Neural cell (in vitro differentiated cells): Measurements from ENCODE around the gene LY6G6D. TPM values are rescaled to one million over a fixed set of nuclear protein-coding genes. Genes with fewer than 3 reads are reported as not detected.

ENCODE experiments used
- H2AFZ ChIP-seq: fragments of 200-600, 300-800 bp; sonication (generic), shearing (Covaris generic); 2 replicates; pipeline ENCODE4 v1.6.0; 2014; ENCODE audit warnings: low read depth, mild to moderate bottlenecking, antibody characterized with exemption, low read length, moderate library complexity
- H3F3A ChIP-seq: fragments of 200-600 bp; shearing (Covaris generic); 2 replicates; pipeline ENCODE4 v1.6.1; 2016; ENCODE audit warnings: mild to moderate bottlenecking, moderate library complexity, mixed read lengths, antibody characterized with exemption, low read length; ENCODE audit not compliant: insufficient read depth, poor library complexity, severe bottlenecking
- H3K27ac ChIP-seq: fragments of 200-600, 300-800 bp; sonication (generic), shearing (Covaris generic); 2 replicates; pipeline ENCODE4 v1.5.1; 2014; ENCODE audit warnings: mild to moderate bottlenecking, low read length, moderate library complexity
- H3K27me3 ChIP-seq: fragments of 300-800, 200-600 bp; sonication (generic), shearing (Covaris generic); 2 replicates; pipeline ENCODE4 v1.6.0; 2014; ENCODE audit warnings: mild to moderate bottlenecking, low read depth, low read length, moderate library complexity; ENCODE audit not compliant: insufficient read depth
- H3K36me3 ChIP-seq: fragments of 300-800, 200-600 bp; sonication (generic), shearing (Covaris generic); 2 replicates; pipeline ENCODE4 v1.5.1; 2014; ENCODE audit warnings: mild to moderate bottlenecking, antibody characterized with exemption, low read length, moderate library complexity; ENCODE audit not compliant: insufficient read depth
- H3K4me2 ChIP-seq: fragments of 300-800, 200-600 bp; sonication (generic), shearing (Covaris generic); 2 replicates; pipeline ENCODE4 v1.6.0; 2014; ENCODE audit warnings: mild to moderate bottlenecking, low read length
- H3K4me3 ChIP-seq: fragments of 300-800, 200-600 bp; sonication (generic), shearing (Covaris generic); 2 replicates; pipeline ENCODE4 v1.5.1; 2014; ENCODE audit warnings: mild to moderate bottlenecking, low read length, moderate library complexity
- H3K79me2 ChIP-seq: fragments of 200-600 bp; shearing (Covaris generic); replicated peaks from 2 replicates; pipeline ENCODE4 v1.6.0; 2014; ENCODE audit warnings: mild to moderate bottlenecking, low read length, moderate library complexity; ENCODE audit not compliant: insufficient read depth
- H3K9ac ChIP-seq: fragments of 300-800, 200-600 bp; sonication (generic), shearing (Covaris generic); 2 replicates; pipeline ENCODE4 v1.6.1; 2016; ENCODE audit warnings: mild to moderate bottlenecking, low read length, mixed read lengths
- H3K9me2 ChIP-seq: fragments of 200-600 bp; shearing (Covaris generic); 2 replicates; pipeline ENCODE4 v1.6.1; 2016; ENCODE audit warnings: mild to moderate bottlenecking, low read length, mixed read lengths; ENCODE audit not compliant: insufficient read depth
- H3K9me3 ChIP-seq: fragments of 200-600, 300-800 bp; sonication (generic), shearing (Covaris generic); 2 replicates; pipeline ENCODE4 v1.6.1; 2016; ENCODE audit warnings: mild to moderate bottlenecking, mixed run types, low read length, moderate library complexity, mixed read lengths
- H4K20me1 ChIP-seq: fragments of 200-600 bp; shearing (Covaris generic); 2 replicates; pipeline ENCODE4 v1.6.1; 2016; ENCODE audit warnings: mild to moderate bottlenecking, mixed run types; ENCODE audit not compliant: insufficient read depth
- CTCF ChIP-seq: fragments of 450-650 bp; IDR thresholded peaks from 2 replicates; pipeline ENCODE4 v1.5.1; 2014; ENCODE audit warnings: antibody characterized with exemption, mild to moderate bottlenecking, moderate library complexity; ENCODE audit not compliant: poor library complexity, severe bottlenecking
- EP300 ChIP-seq: fragments of 450-650 bp; conservative IDR thresholded peaks from 2 replicates; pipeline ENCODE4 v1.6.1; 2014; ENCODE audit warnings: antibody characterized with exemption, mild to moderate bottlenecking, moderate library complexity; ENCODE audit not compliant: poor library complexity, severe bottlenecking
- EZH2 ChIP-seq: fragments of 200-600, 300-800 bp; shearing (Covaris generic), sonication (generic); IDR thresholded peaks from 2 replicates; pipeline ENCODE4 v1.6.1; 2014; ENCODE audit warnings: antibody characterized with exemption, low read length, borderline replicate concordance, mild to moderate bottlenecking; ENCODE audit not compliant: insufficient read depth, poor library complexity, severe bottlenecking
- MXI1 ChIP-seq: fragments of 450-650 bp; conservative IDR thresholded peaks from 2 replicates; pipeline ENCODE4 v1.6.1; 2014; ENCODE audit warnings: antibody characterized with exemption, mild to moderate bottlenecking; ENCODE audit not compliant: poor library complexity, severe bottlenecking
- POLR2AphosphoS5 ChIP-seq: IDR thresholded peaks from 2 replicates; pipeline ENCODE4 v1.6.1; 2012
- RAD21 ChIP-seq: fragments of 450-650 bp; conservative IDR thresholded peaks from 2 replicates; pipeline ENCODE4 v1.6.1; 2014; ENCODE audit warnings: antibody characterized with exemption, mild to moderate bottlenecking, moderate library complexity
- REST ChIP-seq: IDR thresholded peaks from 2 replicates; pipeline ENCODE4 v1.6.1; 2012; ENCODE audit warnings: borderline replicate concordance
- SMC3 ChIP-seq: fragments of 450-650 bp; conservative IDR thresholded peaks from 2 replicates; pipeline ENCODE4 v1.6.1; 2014; ENCODE audit warnings: antibody characterized with exemption, mild to moderate bottlenecking, moderate library complexity; ENCODE audit not compliant: poor library complexity
- TAF1 ChIP-seq: IDR thresholded peaks from 2 replicates; pipeline ENCODE4 v1.6.1; 2012; ENCODE audit warnings: low read depth
- polyA plus RNA-seq: library from polyadenylated mRNA; depleted of rRNA; stranded (reverse); fragments of >200 nt; gene quantifications from 2 replicates; pipeline ENCODE4 v1.2.3, GENCODE V29; 2014

LY6G6D gene
- polyA plus RNA-seq, 1 donor from 2014 or later = not detected

GRCh38 chr6:31750411-31751022 is 35.4 kb downstream of the LY6G6D start:
- TF ChIP-seq REST (no peak), POLR2AphosphoS5 (no peak), SMC3 (no peak), RAD21 (no peak), CTCF (no peak), MXI1 (no peak), EP300 (no peak), TAF1 (no peak), EZH2 (no peak)
- Histone ChIP-seq H3K9ac (no peak overlapping the region), H3K9me3 (no peaks in the 10 kb centered on the region), H2AFZ (no peak overlapping the region), H3K36me3 (no peaks in the 10 kb centered on the region), H3K27me3 (no peaks in the 10 kb centered on the region), H3K4me2 (no peak overlapping the region), H3K79me2 (no peaks in the 10 kb centered on the region), H4K20me1 (no peaks in the 10 kb centered on the region), H3F3A (no peaks in the 10 kb centered on the region), H3K9me2 (no peaks in the 10 kb centered on the region), H3K27ac (no peak overlapping the region), H3K4me3 (no peak overlapping the region)

- no peaks in the 10 kb centered on the region for H3K27me3 ChIP-seq
- H3K36me3 ChIP-seq = no peaks in the 10 kb centered on the region
- no peak overlapping the region for H3K4me3 ChIP-seq
- H3K9ac ChIP-seq = no peak overlapping the region
- no peaks in the 10 kb centered on the region for H3K9me3 ChIP-seq
- no peak for TF ChIP-seq TAF1
- no peaks in the 10 kb centered on the region for H3F3A ChIP-seq
- H4K20me1 ChIP-seq = no peaks in the 10 kb centered on the region
- no peak overlapping the region for H3K4me2 ChIP-seq
- no peaks in the 10 kb centered on the region for H3K79me2 ChIP-seq
- no peak overlapping the region for H3K27ac ChIP-seq
- H2AFZ ChIP-seq = no peak overlapping the region
- no peaks in the 10 kb centered on the region for H3K9me2 ChIP-seq
Measured at GRCh38 chr6:31752739-31753319, 37.7 kb downstream of the LY6G6D start.

GRCh38 chr6:31758281-31758680 is 43.1 kb downstream of the LY6G6D start:
- no peaks in the 10 kb centered on the region for H3K9me2 ChIP-seq
- no peaks in the 10 kb centered on the region for H3K36me3 ChIP-seq
- H3K9me3 ChIP-seq = no peaks in the 10 kb centered on the region
- H3K27me3 ChIP-seq = no peaks in the 10 kb centered on the region
- no peaks in the 10 kb centered on the region for H3K79me2 ChIP-seq
- no peak overlapping the region for H2AFZ ChIP-seq
- H3K9ac ChIP-seq = no peak overlapping the region
- no peaks in the 10 kb centered on the region for H4K20me1 ChIP-seq
- no peak overlapping the region for H3K4me2 ChIP-seq
- H3K27ac ChIP-seq = no peak overlapping the region
- TF ChIP-seq CTCF = no peak
- no peak for TF ChIP-seq EP300
- no peak for TF ChIP-seq REST
- no peak for TF ChIP-seq EZH2
- TF ChIP-seq POLR2AphosphoS5 = no peak
- no peak for TF ChIP-seq TAF1
- H3K4me3 ChIP-seq = no peak overlapping the region
- no peaks in the 10 kb centered on the region for H3F3A ChIP-seq
